Measurements from ENCODE around the gene ZNF541.
"Not testable (repeated sequence)": the region's sequence is repeated elsewhere in the genome, so short reads cannot be mapped to it uniquely, and the experiment has no call there.

ZNF541 gene

GRCh38 chr19:47573071-47574026 lies at the start of gene ZNF541:
TSS of gene ZNF541 (minus strand) at chr19:47573148. CDS start at chr19:47555856, 17,292 bp downstream.
- DNase-seq: no peak

- DNase-seq: no peak
These were observed 46.8 kb upstream of the ZNF541 start for GRCh38 chr19:47619763-47620162.

- no peak for DNase-seq
These were observed 45.8 kb upstream of the ZNF541 start for GRCh38 chr19:47618771-47619170.

- no peak for DNase-seq
These were observed 42.8 kb upstream of the ZNF541 start for GRCh38 chr19:47615714-47616113.

GRCh38 chr19:47615230-47615629 lies 42.3 kb upstream of the ZNF541 start:
- no peak for DNase-seq

GRCh38 chr19:47614559-47614958 lies 41.6 kb upstream of the ZNF541 start:
- no peak for DNase-seq

- no peak for DNase-seq
These were observed 41.0 kb upstream of the ZNF541 start for GRCh38 chr19:47614021-47614295.

GRCh38 chr19:47613165-47614020 lies 40.4 kb upstream of the ZNF541 start:
- no peak for DNase-seq

- DNase-seq: no peak
These were observed 38.0 kb upstream of the ZNF541 start for GRCh38 chr19:47610902-47611301.

GRCh38 chr19:47609906-47610894 lies 37.3 kb upstream of the ZNF541 start:
- DNase-seq: no peak

GRCh38 chr19:47608969-47609905 lies 36.3 kb upstream of the ZNF541 start, which contains the start of gene BICRA:
TSS of gene BICRA (plus strand) at chr19:47609134. CDS start at chr19:47673575, 64,441 bp downstream.
- peak; percentile 66 for DNase-seq

- peak; percentile 88 for DNase-seq
These were observed 35.3 kb upstream of the ZNF541 start for GRCh38 chr19:47608074-47608918.

GRCh38 chr19:47607564-47608073 lies 34.7 kb upstream of the ZNF541 start:
- DNase-seq: no peak

GRCh38 chr19:47603706-47604565 lies 31.0 kb upstream of the ZNF541 start:
- DNase-seq: no peak

- DNase-seq: no peak
These were observed 28.4 kb upstream of the ZNF541 start for GRCh38 chr19:47601180-47601904.

- peak; percentile 98 for DNase-seq
These were observed 27.6 kb upstream of the ZNF541 start for GRCh38 chr19:47600246-47601179.

GRCh38 chr19:47599671-47600245 lies 26.8 kb upstream of the ZNF541 start:
- not testable (repeated sequence) for DNase-seq
